Renal pelvis (tissue), 4 donors: ENCODE measurements around the gene ADAMTS2. TPM values are rescaled to one million over a fixed set of nuclear protein-coding genes. Genes with fewer than 3 reads are reported as not detected.
"Not testable (repeated sequence)": the region's sequence is repeated elsewhere in the genome, so short reads cannot be mapped to it uniquely, and the experiment has no call there.

Experiments used
- DNase-seq: peaks from one replicate; pipeline ENCODE4 v3.0.0-alpha.2; 2013
- polyA plus RNA-seq, 3 donors: library from polyadenylated mRNA; unstranded; fragments of 120-200 nt; gene quantifications; one replicate each; pipeline ENCODE4 v1.2.1, GENCODE V29; 2013; ENCODE audit not compliant: insufficient read length in 3 of 3

Gene ADAMTS2
- polyA plus RNA-seq, 3 donors, result 10.6 to 11.7 (median 11.3) TPM

DNA sequence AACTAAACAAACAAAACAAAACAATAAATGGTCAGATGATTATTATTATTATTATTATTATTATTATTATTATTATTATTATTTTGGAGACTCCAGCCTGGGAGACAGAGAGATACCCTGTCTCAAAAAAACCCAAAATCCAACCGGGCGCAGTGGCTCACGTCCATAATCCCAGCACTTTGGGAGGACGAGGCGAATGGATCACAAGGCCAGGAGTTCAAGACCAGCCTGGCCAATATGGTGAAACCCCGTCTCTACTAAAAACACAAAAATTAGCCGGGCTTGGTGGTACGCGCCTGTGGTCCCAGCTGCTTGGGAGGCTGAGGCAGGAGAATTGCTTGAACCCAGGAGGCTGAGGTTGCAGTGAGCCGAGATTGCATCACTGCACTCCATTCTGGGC, 61.4 kb downstream of the ADAMTS2 start:
- DNase-seq, result not testable (repeated sequence)

DNA sequence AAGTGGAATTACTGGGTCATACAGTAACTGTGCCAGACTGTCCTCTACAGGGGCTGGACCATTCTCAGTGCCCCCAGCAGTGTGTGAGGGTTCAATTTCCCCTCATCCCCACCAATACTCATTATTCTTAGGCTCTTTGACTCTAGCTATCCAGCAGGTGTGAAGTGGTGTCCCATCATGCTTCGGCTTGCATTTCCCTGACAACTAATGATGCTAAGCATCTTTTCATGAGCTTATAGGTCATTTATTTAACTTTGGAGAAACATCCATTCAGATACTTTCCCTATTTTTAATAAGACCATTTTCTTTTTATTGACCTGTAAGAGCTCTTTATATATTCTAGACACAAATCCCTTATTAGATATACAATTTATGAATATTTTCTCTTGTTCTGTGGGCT, 63.6 kb downstream of the ADAMTS2 start:
- DNase-seq, result no peak

DNA sequence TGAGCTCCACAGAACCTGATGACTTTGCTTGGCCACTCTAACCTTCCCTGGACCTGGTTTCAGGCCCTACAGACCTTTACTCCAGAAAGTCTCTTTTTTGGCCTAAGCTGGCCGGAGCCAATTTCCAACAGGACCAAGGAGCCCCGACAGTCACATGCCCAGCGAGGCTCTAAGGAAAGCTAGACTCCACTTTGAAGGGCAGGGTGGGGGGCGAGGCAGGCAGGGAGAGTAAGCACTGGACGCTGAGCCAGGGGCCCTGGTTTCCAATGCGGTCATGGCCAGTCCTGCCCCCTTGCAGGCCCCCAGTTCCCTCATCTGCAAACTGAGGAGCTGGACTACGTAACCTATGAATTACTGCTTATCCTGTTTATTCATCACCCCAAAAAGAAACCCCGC, 65.2 kb downstream of the ADAMTS2 start:
- no peak for DNase-seq

- DNase-seq, result no peak
These were observed 65.7 kb downstream of the ADAMTS2 start for GRCh38 chr5:179279347-179280094.

DNA sequence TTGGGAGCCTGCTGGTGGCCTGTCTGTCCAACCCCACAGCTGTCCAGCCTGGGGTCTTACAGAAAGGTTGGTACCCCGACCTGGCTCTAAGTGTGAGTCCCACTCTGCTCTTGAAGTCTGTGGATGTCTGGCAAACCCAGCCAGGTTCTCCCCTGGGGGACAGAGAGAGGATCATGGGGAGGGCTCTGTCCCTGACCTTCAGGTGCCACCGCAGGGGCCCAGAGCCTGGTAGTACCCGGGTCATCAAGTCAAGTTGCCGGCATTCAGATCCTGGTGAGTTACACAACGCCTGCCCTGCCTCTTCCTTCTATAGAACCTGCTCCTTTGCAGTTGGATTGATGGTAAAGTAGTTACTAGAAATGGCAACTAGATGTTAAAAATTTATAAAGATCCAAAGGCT, 66.7 kb downstream of the ADAMTS2 start:
- no peak for DNase-seq

- no peak for DNase-seq
These were observed 67.1 kb downstream of the ADAMTS2 start for GRCh38 chr5:179278119-179278518.

DNA sequence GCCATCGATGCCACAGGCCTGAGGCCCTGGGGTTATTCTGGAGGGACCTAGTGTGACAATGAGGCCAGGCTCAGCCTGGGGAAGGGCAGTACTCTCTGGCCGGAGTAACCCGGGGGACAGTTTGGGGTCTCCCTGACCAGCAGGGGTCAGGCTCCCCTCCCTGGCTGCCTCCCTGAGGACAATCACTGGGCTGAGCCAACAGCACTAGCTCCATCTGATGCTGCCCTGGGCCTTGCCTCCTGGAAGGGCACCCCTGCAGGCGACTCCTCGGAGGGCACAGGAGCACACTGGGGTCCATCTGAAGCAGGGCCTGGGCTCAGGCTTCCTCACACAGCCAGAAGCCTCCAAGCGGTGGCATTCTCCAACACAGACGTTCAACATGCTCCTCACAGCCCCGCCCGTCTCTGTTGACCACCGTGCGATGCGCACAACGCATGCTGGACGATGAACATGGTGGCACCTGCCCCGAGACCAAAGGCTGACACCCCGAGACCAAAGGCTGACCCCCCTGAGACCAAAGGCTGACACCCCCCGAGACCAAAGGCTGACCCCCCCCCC, 68.3 kb downstream of the ADAMTS2 start:
- no peak for DNase-seq

DNA sequence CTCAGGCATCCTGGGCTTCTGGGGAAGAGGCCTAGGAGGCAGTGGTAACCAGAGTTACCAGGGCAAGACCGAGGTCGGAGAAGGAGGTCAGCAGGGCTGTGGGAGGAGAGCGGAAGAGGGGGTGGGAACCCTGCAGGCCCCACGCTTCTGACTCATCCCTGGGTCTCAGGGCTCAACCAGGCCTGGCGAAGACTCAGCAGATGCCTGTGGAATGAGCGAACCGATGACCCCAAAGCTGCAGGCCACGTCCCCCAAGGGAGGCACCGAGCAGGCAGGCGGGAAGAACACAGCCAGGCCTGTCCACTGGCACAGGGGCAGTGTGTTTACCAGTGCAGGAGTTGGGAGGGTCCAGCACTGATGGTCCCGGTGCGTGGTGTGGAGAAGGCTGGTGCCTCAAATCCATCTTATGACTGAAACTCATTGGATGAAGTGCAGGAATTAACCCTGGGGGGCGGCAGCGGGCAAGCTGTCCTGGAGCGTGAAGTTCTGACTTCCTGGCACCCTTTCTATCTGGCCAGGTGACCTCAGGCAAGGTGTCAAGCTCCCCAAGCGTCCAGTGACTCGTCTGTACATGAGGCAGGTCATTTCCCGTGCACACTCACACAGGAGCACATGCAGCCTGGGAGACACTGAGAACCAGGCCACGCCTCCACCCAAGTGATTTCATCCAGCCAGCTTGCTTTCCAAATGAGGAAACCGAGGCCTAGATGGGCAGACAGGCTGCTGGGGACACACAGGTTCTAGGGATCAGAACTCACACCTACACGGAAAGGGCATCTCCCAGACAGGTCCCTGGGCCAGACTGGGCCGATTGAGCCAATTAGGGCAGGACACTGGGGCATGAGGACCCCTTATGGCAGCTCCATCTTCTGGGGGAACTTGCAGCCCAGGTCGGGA, 69.1 kb downstream of the ADAMTS2 start:
- peak; percentile 28 for DNase-seq

GRCh38 chr5:179275381-179275878, 69.8 kb downstream of the ADAMTS2 start:
- no peak for DNase-seq

- no peak for DNase-seq
These were observed 70.6 kb downstream of the ADAMTS2 start for GRCh38 chr5:179274321-179275315.

- DNase-seq, result no peak
These were observed 71.7 kb downstream of the ADAMTS2 start for GRCh38 chr5:179273441-179274145.

DNA sequence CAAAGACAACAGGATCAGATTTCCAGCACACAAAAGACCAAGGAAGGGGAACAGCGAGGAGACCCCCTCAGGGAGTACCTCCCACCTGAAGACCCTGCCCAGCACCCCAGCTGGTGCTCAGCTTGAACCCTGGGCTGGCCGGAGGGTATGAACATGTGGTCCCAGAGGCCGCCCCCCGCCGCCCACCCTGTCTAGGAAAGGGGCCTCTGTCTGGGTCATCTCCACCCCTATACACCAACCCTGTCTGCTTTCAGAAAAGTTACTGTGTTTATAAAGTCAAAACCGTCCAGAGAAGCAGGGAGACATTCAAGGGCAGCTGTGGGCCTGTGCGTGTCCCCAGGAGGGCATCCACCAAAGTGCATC, 72.2 kb downstream of the ADAMTS2 start:
- no peak for DNase-seq

- DNase-seq, result peak; percentile 30
These were observed 72.8 kb downstream of the ADAMTS2 start for GRCh38 chr5:179272326-179273072.

DNA sequence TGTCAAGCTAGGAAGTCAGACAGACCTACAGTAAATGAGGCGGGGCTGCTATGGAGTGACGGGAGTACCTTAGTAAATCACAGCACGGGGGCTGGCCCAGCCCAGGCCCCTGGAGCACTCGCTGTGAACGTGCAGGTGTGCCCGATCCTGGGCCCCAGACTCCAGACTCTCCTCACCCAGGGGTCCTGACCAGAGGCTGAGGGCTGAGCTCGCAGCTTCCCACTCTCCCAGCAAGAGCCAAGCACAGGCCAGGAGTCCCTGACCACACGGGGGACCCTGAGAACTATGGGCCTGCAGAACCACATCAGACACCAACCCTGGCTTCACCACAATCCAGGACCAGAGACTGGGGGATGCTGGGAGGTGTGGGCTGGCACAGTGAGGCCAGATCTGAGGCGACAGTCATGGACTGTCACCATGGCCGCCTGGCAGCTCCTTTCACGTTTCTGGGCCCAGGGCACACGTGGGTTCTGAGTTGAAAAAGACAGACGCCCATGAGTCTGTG, 73.4 kb downstream of the ADAMTS2 start:
- no peak for DNase-seq

DNA sequence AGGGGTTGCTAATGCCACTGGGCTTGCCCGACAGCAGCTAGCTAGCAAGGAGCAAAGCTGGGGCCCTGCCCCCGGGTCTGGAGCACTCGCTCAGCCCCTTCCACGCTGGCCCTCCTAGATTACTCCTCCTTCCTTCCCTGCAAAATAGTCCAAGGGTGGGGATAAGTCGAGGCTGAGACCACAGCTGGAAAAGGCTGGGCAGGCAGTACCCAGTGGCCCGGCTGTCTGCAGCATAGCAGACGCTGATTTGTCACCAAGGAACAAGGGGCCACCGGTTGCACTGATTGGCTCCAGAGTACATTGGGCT, 73.9 kb downstream of the ADAMTS2 start:
- no peak for DNase-seq

DNA sequence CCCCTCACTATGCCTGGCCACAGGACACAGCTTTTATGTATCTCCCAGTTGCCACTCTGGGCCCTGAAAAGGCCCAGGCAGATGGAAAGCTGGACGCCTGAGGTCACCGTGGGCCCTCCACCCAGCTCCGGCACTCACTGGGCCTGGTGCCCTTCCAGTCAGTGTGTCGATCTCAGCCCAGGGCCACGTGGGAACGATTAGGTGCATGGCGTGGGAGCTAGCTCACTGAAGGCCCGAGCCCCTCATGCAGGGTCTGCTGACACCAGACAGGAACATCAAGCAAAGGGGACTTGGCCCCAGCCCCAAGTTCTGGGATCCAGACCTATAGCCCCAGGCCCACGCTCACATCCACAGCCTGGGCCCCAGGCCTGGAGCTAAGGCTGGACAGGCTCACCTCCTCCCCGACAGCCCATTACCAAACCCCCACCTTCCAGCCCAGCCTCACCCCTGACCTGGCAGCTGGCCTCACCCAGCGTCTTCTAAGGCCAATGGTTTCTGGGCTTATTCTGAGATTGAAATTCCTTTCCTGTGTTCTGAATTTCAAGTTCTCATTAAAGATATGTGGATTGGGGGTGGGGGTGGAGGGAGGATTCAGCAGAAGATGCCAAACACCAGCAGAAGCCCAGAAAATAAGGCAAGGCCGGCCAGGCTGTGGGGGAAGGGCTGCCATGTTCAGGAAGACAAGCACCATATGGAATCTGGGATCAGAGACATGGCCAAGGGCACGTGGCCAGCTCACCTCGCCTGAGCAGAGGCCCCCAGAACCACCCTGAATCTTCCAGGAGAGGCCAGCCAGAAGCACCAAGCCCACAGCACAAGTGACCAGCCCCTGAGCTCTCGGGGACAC, 74.5 kb downstream of the ADAMTS2 start:
- DNase-seq, result no peak

DNA sequence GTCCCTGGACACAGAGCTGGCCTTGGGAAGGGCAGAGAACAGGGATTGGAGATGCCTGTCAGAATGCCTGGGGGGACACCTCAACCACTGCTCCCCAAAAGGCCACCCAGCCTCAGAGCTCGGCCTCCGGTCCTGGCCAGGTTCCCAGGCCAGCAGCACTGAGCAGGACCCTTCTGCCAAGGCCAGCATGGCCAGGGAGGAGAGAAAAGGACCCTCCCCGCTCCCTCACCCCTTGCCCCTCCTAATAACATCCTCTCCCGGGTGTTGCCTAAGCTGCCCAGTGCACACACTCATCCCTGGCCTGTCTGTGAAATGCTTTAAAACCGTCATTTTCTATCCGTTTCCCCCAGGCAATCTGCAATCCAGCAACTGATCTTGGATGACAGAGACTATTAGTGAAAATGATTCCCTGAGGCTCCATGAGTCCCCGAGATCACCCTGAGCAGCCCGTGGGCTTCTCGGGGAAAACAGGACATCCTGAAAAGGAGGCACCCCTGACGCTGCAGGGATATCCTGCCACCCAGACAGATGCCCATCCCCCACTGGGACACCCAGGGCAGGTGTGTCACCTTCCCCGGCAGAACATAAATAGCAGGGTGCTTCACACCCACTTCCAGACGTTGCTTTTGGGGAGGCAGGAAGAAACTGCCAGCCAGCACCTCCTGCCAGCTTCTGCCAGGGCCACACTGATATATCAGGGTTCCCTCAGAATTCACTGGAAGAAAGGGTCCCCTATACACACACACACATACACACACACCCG, 75.3 kb downstream of the ADAMTS2 start:
- no peak for DNase-seq
